Activated naive CD8-positive, alpha-beta T cell treated with anti-CD3 and anti-CD28 coated beads, Interleukin-2, amount 10 ng/mL, durations not matched to agents 7 days and 5 days (primary cell): ENCODE measurements around the gene ZMIZ1. TPM values are rescaled to one million over a fixed set of nuclear protein-coding genes. Genes with fewer than 3 reads are reported as not detected.

Experiments
- ATAC-seq: fragments of 150-1000 bp; cut with Tn5 transposase; one replicate; pipeline ENCODE4 v1.10.0; 2021; ENCODE audit warnings: low read depth, moderate library complexity
- POLR2A ChIA-PET: fragments of 350-600 bp; sonication (Branson Sonifier 250); formaldehyde crosslinking; loops from one replicate; lab custom pipeline; 2021; ENCODE audit warnings: antibody characterized with exemption; lab: Charles Lee
- DNase-seq: peaks from one replicate; pipeline ENCODE4 v3.0.0; 2021
- H3K27ac Mint-ChIP-seq: one replicate; pipeline ENCODE4 v1.8.0; 2022; ENCODE audit warnings: mild to moderate bottlenecking, mixed read lengths
- H3K27me3 Mint-ChIP-seq: one replicate; pipeline ENCODE4 v1.8.0; 2022; ENCODE audit warnings: mild to moderate bottlenecking, moderate library complexity, mixed read lengths
- H3K36me3 Mint-ChIP-seq: one replicate; pipeline ENCODE4 v1.8.0; 2021; ENCODE audit warnings: mild to moderate bottlenecking, mixed read lengths
- H3K4me1 Mint-ChIP-seq: one replicate; pipeline ENCODE4 v1.8.0; 2021; ENCODE audit warnings: mixed read lengths
- H3K4me3 Mint-ChIP-seq: one replicate; pipeline ENCODE4 v1.8.0; 2022; ENCODE audit warnings: mild to moderate bottlenecking, moderate library complexity, mixed read lengths
- H3K9me3 Mint-ChIP-seq: one replicate; pipeline ENCODE4 v1.8.0; 2021; ENCODE audit warnings: mixed read lengths
- total RNA-seq, 2 experiments: library from RNA; stranded (reverse); gene quantifications; one replicate each; pipeline ENCODE4 v1.2.3, GENCODE V29; 2021

Gene ZMIZ1
- total RNA-seq, 2 experiments from 2014 or later = 28.8 to 29.3 TPM

DNA sequence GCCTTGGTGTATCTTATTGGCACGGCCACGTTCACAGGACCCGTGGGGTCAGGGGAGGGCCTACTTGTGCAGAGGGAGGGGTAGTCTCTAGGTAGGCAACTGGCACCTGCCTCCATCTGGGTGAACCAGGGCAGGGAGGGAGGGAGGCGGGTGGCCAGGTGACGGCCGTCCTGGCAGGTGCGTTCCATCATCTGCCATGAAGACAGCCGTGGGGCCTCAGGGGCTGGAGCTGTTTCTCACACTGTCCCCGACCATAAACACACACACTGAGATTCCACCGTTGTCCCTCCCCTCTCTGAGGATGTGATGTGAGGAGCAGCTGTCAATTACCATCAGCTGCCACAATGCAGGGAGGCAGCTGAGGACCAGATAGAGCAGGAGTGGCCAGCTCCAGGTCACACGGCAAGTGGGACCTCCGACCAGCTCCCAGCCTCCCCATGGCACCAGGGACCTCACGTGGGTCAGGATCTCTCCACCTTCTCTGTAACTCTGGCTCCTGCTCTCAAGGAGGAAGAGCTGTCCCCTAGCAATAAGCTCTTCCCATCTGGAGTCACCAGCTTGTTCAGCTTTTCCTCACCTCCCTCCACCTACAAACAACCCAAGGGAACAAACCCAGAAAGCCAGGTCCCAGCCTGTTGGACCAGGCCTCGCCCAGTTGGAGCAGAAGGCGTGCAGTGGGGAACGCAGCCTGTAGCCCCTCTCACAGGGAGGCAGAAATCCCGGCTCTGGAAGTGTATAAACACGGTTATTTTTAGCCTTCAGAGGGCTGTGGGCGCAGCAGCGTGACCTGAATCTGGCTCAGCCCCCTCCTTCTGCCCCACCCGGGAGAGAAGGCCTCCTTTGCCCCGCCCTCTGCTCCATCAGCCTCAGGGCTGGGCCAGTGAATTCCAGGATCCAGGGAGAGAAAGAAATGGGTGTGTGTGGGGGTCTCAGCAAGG, 33.1 kb downstream of the ZMIZ1 start:
- POLR2A ChIA-PET = no interaction called here
- H3K4me3 Mint-ChIP-seq = no peak overlapping the region
- ATAC-seq (no peak), DNase-seq (no peak)
- H3K9me3 Mint-ChIP-seq = no peaks in the 10 kb centered on the region
- H3K36me3 Mint-ChIP-seq = no peaks in the 10 kb centered on the region
- peaks cover 7% of the 10 kb centered on the region for H3K4me1 Mint-ChIP-seq
- no peaks in the 10 kb centered on the region for H3K27me3 Mint-ChIP-seq
- H3K27ac Mint-ChIP-seq = no peak overlapping the region

DNA sequence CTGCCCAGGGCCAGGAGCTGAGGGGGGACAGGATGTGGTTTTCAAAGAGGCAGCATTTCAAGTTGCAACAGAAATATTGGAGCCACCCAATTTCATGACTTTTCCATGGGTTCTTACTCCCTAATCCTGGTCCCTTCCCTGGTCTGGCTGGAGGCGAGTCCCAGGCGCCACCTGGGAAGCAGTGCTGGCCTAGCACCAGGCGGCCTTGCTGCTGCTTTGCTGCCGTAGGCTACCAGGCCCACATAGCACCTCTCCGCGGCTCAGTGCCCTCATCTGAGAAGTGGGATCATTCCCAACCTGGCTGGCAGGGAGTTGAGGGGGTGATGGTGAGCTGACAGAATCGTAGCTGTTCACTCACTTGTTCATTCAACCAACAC, 33.7 kb downstream of the ZMIZ1 start:
- DNase-seq (no peak), ATAC-seq (no peak)
- H3K4me1 Mint-ChIP-seq = peaks cover 7% of the 10 kb centered on the region
- no peaks in the 10 kb centered on the region for H3K36me3 Mint-ChIP-seq
- no peak overlapping the region for H3K27ac Mint-ChIP-seq
- POLR2A ChIA-PET = no interaction called here
- no peaks in the 10 kb centered on the region for H3K27me3 Mint-ChIP-seq
- no peaks in the 10 kb centered on the region for H3K9me3 Mint-ChIP-seq
- no peak overlapping the region for H3K4me3 Mint-ChIP-seq

DNA sequence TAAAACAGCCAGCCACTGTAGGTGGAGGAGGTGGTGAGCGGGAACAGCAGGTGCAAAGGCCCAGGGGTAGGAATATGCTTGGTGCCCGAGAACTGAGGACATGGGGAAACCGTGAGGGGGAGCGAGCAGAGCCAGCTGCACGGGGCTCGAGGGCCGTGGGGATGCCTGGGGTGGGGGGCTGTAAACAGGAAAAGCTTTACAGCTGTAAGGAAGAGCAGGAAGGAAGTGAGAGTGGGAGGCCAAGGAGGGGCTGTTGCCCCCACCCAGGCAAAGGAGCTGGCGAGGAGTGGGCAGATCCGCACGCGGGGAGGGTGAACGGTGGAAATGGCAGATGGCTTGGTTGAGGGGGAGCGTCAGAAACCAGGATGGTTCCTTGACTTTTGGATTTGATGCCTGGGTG, 34.4 kb downstream of the ZMIZ1 start:
- no peaks in the 10 kb centered on the region for H3K36me3 Mint-ChIP-seq
- H3K4me1 Mint-ChIP-seq = peaks cover 7% of the 10 kb centered on the region
- H3K4me3 Mint-ChIP-seq = no peak overlapping the region
- DNase-seq (no peak), ATAC-seq (no peak)
- H3K9me3 Mint-ChIP-seq = no peaks in the 10 kb centered on the region
- H3K27me3 Mint-ChIP-seq = no peaks in the 10 kb centered on the region
- POLR2A ChIA-PET = no interaction called here
- peak overlapping the region; percentile 5 for H3K27ac Mint-ChIP-seq

- POLR2A ChIA-PET = no interaction called here
- no peak for DNase-seq
- Mint-ChIP-seq H3K27ac (no peak overlapping the region), H3K4me1 (peaks cover 7% of the 10 kb centered on the region), H3K4me3 (no peak overlapping the region), H3K27me3 (no peaks in the 10 kb centered on the region), H3K36me3 (no peaks in the 10 kb centered on the region), H3K9me3 (no peaks in the 10 kb centered on the region)
- ATAC-seq = no peak
Measured at GRCh38 chr10:79103585-79103984, 34.8 kb downstream of the ZMIZ1 start.

GRCh38 chr10:79105150-79105739, 36.5 kb downstream of the ZMIZ1 start:
- POLR2A ChIA-PET = no interaction called here
- peaks cover 7% of the 10 kb centered on the region for H3K4me1 Mint-ChIP-seq

DNA sequence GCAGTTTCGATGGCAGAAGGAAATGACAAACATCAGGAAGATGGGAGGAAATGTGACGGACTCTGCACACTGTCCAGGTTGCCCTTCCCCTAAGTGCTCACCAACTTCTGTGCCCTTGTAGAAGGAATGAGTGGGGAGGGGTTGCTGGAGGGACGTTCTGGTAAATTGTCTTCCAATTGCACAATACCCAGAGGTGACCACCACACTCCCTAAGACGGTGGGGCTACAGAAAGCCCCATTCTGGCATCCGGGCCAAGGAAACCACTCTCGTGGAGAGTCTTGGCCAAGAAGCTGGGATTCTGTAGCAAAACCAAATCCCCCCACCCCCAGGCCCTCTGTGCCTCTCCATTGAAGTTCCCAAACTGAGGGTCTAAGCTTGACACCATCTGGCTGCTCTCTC, 37.1 kb downstream of the ZMIZ1 start:
- Mint-ChIP-seq H3K4me1 (peaks cover 7% of the 10 kb centered on the region), H3K27me3 (no peaks in the 10 kb centered on the region), H3K4me3 (no peak overlapping the region), H3K27ac (no peak overlapping the region), H3K9me3 (no peaks in the 10 kb centered on the region), H3K36me3 (no peaks in the 10 kb centered on the region)
- DNase-seq = no peak
- no peak for ATAC-seq
- POLR2A ChIA-PET = no interaction called here

More at GRCh38 chr10:79105150-79105739, 36.5 kb downstream of the ZMIZ1 start:
- H3K36me3 Mint-ChIP-seq = no peaks in the 10 kb centered on the region
- no peak overlapping the region for H3K27ac Mint-ChIP-seq
- no peak for DNase-seq
- no peak overlapping the region for H3K4me3 Mint-ChIP-seq
- no peaks in the 10 kb centered on the region for H3K9me3 Mint-ChIP-seq
- H3K27me3 Mint-ChIP-seq = no peaks in the 10 kb centered on the region
- ATAC-seq = no peak

DNA sequence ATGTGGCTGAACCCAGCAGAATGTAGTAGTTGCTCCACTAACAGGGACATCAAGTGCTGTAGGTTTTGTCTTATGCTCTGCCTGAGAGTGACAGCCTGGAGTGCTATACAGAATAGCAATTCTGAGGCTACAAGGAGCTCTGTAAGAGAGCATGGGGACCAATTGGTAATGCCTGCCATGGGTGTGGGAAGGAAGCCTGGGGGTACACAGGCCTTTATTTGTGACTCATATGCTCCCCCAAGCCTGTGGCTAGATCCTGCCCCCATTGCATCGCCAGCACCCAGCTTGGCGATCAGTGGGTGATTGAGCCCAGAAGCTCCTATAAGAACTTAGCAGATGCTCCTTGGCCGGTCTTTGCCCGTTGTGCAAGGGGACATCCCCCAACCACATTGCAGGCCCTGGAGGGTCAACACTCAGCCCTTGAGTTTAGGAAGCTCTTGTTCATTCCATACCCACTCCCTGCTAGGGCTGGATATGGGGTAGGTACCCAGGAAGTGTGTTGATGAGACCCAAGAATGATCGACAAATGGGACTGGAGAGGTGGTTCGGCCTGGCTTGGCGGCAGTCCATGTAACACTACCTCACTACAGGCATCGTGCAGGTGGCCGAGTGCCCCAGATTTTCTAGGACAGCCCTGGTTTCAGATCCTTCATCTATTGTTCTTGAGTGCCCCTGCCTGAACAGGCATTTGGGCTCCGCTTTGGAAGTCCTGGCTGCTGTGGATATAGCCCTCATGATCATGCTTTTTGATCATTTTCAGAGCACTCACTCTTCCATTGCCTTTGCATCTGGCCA, 37.7 kb downstream of the ZMIZ1 start:
- no peaks in the 10 kb centered on the region for H3K27me3 Mint-ChIP-seq
- no peaks in the 10 kb centered on the region for H3K9me3 Mint-ChIP-seq
- H3K36me3 Mint-ChIP-seq = no peaks in the 10 kb centered on the region
- H3K4me3 Mint-ChIP-seq = no peak overlapping the region
- ATAC-seq (no peak), DNase-seq (no peak)
- POLR2A ChIA-PET = no interaction called here
- H3K27ac Mint-ChIP-seq = no peak overlapping the region
- H3K4me1 Mint-ChIP-seq = peaks cover 5% of the 10 kb centered on the region

- H3K36me3 Mint-ChIP-seq = no peaks in the 10 kb centered on the region
- no peak for DNase-seq
- POLR2A ChIA-PET = no interaction called here
- no peak overlapping the region for H3K4me3 Mint-ChIP-seq
- H3K27ac Mint-ChIP-seq = peak overlapping the region; percentile 42
- H3K9me3 Mint-ChIP-seq = no peaks in the 10 kb centered on the region
- peaks cover 5% of the 10 kb centered on the region for H3K4me1 Mint-ChIP-seq
- no peak for ATAC-seq
- H3K27me3 Mint-ChIP-seq = no peaks in the 10 kb centered on the region
Measured at GRCh38 chr10:79107736-79108264, 39.0 kb downstream of the ZMIZ1 start.

DNA sequence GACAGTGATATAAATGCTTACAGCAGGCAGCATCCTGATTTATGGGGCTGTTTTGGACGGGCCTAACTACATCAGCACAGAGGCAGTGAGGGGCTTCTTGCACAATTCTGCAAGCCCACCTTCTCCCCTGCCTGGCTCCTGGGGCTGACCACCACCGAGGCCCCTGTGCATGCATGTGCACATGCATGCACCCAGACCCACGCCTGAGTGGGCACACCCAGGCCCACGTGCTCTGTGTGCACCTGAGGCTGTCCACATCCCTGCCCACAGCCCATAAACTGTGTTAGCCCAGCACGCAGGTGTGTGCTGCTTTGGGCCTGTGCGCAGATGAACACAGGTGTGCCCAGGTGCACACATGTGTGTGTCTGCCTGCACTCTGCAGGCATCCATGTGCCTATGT, 40.0 kb downstream of the ZMIZ1 start:
- Mint-ChIP-seq H3K27me3 (no peaks in the 10 kb centered on the region), H3K4me1 (peaks cover 5% of the 10 kb centered on the region), H3K9me3 (no peaks in the 10 kb centered on the region), H3K4me3 (no peak overlapping the region), H3K27ac (no peak overlapping the region), H3K36me3 (no peaks in the 10 kb centered on the region)
- DNase-seq (no peak), ATAC-seq (no peak)
- POLR2A ChIA-PET = no interaction called here

DNA sequence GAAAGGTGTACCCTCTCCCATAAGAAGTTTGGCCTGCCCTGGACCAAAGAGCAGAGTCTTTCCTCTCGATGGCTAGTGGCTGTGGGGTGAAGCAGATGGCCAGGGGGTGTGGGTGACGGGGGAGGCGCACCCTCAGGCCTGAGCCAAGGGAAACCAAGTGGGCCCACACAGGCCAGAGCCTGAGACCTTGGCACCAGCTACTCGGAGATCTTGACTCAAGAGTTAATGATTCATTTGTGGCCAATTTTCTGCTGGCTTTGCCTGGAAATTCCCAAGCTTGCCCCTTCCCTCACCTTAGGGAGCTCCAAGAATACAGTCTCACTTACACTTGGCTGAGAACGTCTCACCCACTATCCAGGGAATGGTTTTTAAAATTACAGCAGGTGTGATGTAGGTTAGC, 42.7 kb downstream of the ZMIZ1 start:
- Mint-ChIP-seq H3K27me3 (no peaks in the 10 kb centered on the region), H3K27ac (no peak overlapping the region), H3K4me1 (peaks cover 17% of the 10 kb centered on the region), H3K9me3 (no peaks in the 10 kb centered on the region), H3K4me3 (no peak overlapping the region), H3K36me3 (no peaks in the 10 kb centered on the region)
- ATAC-seq (no peak), DNase-seq (no peak)
- POLR2A ChIA-PET = no interaction called here

DNA sequence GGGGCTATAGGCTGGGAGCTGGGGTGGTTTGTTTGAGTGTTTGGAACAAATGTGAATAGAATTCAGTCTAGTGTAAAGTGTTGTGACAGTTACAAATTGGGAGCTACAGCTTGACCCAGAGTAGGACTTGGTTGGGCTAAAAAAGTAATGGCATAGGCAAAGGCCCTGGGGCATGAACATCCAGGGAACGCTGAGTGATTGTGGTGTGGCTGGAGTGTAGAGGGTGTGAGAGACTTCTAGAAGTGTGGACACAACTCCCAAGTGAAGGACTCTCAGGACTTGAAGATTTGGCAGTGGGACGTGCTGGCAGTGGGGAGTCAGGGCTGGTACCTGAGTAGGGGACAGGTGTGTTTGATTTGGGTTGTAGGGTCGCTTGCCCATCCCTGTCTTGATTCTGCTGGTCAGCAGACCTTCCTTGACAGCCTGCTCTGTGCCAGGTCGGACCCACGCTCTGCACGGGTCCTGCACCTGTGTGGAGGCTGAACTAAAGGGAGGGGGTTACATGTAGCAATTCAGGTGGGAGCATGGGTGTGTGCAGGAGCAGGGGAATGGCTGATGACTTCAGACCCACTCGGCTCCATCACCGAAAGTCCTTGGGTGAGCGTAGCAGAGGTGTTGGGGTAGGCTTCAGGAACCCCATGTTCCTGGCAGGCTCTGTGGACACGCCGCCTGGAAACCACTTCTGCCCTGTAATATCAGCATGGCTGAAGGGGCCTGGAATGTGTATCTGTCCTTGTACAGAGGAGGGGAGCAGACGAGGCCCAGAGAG, 43.3 kb downstream of the ZMIZ1 start:
- POLR2A ChIA-PET = no interaction called here
- no peak overlapping the region for H3K27ac Mint-ChIP-seq

GRCh38 chr10:79112881-79113431, 44.2 kb downstream of the ZMIZ1 start:
- H3K9me3 Mint-ChIP-seq = no peaks in the 10 kb centered on the region
- H3K4me1 Mint-ChIP-seq = peaks cover 27% of the 10 kb centered on the region
- no peaks in the 10 kb centered on the region for H3K27me3 Mint-ChIP-seq
- no peak for DNase-seq
- no peak overlapping the region for H3K4me3 Mint-ChIP-seq
- no peak overlapping the region for H3K27ac Mint-ChIP-seq
- no peak for ATAC-seq
- H3K36me3 Mint-ChIP-seq = no peaks in the 10 kb centered on the region
- POLR2A ChIA-PET = no interaction called here

More for the DNA sequence above, 43.3 kb downstream of the ZMIZ1 start:
- Mint-ChIP-seq H3K4me1 (peaks cover 22% of the 10 kb centered on the region), H3K9me3 (no peaks in the 10 kb centered on the region), H3K36me3 (no peaks in the 10 kb centered on the region), H3K4me3 (no peak overlapping the region), H3K27me3 (no peaks in the 10 kb centered on the region)
- DNase-seq = no peak
- no peak for ATAC-seq
